Measurements from ENCODE around the gene GARRE1. TPM values are rescaled to one million over a fixed set of nuclear protein-coding genes. Genes with fewer than 3 reads are reported as not detected.
A peak's percentile ranks its signal among the peaks of the same experiment; 100 is the strongest.

Gene GARRE1
- total and polyA plus RNA-seq, 2 experiments from 2014 or later = 16.0 to 20.0 TPM

DNA sequence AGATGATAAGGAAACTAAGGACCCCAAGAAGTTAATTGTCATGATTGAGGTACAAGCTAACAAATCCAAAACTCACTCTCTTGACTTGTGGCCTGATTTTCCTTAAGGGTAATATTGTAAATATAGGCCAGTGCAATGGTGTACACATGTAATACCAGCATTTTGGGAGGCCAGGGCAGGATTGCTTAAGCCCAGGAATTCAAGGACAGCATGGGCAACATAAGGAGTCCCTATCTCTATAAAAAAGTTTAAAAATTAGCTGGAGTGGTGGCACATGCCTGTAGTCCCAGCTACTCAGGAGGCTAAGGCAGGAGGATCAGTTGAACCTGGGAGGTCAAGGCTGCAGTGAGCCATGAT lies 28.7 kb upstream of the GARRE1 start (continued):
- TF ChIP-seq ZNF331 (CRISPR knock-in tag; IDR thresholded peaks at IDR 0.05; ENCODE audit: low read depth) = no peak
- TF ChIP-seq, protein P1, sequence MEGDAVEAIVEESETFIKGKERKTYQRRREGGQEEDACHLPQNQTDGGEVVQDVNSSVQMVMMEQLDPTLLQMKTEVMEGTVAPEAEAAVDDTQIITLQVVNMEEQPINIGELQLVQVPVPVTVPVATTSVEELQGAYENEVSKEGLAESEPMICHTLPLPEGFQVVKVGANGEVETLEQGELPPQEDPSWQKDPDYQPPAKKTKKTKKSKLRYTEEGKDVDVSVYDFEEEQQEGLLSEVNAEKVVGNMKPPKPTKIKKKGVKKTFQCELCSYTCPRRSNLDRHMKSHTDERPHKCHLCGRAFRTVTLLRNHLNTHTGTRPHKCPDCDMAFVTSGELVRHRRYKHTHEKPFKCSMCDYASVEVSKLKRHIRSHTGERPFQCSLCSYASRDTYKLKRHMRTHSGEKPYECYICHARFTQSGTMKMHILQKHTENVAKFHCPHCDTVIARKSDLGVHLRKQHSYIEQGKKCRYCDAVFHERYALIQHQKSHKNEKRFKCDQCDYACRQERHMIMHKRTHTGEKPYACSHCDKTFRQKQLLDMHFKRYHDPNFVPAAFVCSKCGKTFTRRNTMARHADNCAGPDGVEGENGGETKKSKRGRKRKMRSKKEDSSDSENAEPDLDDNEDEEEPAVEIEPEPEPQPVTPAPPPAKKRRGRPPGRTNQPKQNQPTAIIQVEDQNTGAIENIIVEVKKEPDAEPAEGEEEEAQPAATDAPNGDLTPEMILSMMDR (conservative IDR thresholded peaks at IDR 0.05; ENCODE audit: low read depth in 2 of 2) = no peak
- TF ChIP-seq CREB1 (CRISPR knock-in tag; IDR thresholded peaks at IDR 0.05; ENCODE audit: low read depth) = no peak
- TF ChIP-seq EZH2phosphoT487 (IDR thresholded peaks at IDR 0.05; ENCODE audit: unreplicated experiment) = no peak
- TF ChIP-seq, protein P2, sequence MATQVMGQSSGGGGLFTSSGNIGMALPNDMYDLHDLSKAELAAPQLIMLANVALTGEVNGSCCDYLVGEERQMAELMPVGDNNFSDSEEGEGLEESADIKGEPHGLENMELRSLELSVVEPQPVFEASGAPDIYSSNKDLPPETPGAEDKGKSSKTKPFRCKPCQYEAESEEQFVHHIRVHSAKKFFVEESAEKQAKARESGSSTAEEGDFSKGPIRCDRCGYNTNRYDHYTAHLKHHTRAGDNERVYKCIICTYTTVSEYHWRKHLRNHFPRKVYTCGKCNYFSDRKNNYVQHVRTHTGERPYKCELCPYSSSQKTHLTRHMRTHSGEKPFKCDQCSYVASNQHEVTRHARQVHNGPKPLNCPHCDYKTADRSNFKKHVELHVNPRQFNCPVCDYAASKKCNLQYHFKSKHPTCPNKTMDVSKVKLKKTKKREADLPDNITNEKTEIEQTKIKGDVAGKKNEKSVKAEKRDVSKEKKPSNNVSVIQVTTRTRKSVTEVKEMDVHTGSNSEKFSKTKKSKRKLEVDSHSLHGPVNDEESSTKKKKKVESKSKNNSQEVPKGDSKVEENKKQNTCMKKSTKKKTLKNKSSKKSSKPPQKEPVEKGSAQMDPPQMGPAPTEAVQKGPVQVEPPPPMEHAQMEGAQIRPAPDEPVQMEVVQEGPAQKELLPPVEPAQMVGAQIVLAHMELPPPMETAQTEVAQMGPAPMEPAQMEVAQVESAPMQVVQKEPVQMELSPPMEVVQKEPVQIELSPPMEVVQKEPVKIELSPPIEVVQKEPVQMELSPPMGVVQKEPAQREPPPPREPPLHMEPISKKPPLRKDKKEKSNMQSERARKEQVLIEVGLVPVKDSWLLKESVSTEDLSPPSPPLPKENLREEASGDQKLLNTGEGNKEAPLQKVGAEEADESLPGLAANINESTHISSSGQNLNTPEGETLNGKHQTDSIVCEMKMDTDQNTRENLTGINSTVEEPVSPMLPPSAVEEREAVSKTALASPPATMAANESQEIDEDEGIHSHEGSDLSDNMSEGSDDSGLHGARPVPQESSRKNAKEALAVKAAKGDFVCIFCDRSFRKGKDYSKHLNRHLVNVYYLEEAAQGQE (IDR thresholded peaks at IDR 0.05; ENCODE audit: unreplicated experiment) = no peak
- TF ChIP-seq, protein P3, sequence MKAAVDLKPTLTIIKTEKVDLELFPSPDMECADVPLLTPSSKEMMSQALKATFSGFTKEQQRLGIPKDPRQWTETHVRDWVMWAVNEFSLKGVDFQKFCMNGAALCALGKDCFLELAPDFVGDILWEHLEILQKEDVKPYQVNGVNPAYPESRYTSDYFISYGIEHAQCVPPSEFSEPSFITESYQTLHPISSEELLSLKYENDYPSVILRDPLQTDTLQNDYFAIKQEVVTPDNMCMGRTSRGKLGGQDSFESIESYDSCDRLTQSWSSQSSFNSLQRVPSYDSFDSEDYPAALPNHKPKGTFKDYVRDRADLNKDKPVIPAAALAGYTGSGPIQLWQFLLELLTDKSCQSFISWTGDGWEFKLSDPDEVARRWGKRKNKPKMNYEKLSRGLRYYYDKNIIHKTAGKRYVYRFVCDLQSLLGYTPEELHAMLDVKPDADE (IDR thresholded peaks at IDR 0.05) = no peak
- TF ChIP-seq NANOG (IDR thresholded peaks at IDR 0.05; ENCODE audit: borderline replicate concordance) = no peak
- no peak for TF ChIP-seq POLR2AphosphoS5 (IDR thresholded peaks at IDR 0.05; ENCODE audit: low read depth)
- no peak for TF ChIP-seq ZNF114 (CRISPR knock-in tag; IDR thresholded peaks at IDR 0.05)

DNA sequence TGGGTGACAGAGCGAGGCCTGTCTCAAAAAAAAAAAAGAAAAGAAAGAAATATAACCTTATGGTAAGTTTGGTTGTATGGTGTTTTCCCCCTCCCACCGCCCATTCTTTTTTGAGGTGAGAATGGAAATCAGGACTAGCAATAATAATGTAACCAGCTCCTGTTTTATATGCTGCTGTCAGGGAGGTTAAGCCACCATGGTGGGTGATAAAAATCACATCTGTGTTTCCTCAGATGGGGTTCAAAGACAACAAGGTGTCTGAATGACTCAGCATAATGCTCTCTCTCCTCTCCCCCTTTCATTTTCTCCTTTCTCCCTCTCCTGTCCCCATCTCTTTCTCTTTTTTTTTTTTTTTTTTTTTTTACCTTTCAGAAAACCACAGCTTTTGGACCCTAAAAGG lies 28.3 kb upstream of the GARRE1 start:
- peaks cover 16% of the 10 kb centered on the region for H3K4me1 ChIP-seq (ENCODE audit: insufficient read depth)
- peaks cover 16% of the 10 kb centered on the region for H3F3A ChIP-seq (replicated peaks; ENCODE audit: low read depth)
- H3K4me2 ChIP-seq = no peak overlapping the region
- H3K36me3 ChIP-seq (ENCODE audit: insufficient read depth) = peaks cover 40% of the 10 kb centered on the region
- Mint-ChIP-seq H3K4me1 (peaks cover 35% of the 10 kb centered on the region), H3K9me3 (no peaks in the 10 kb centered on the region), H3K27ac (peak overlapping the region; percentile 95), H3K4me3 (no peak overlapping the region), H3K36me3 (ENCODE audit: low read depth) (peaks cover 83% of the 10 kb centered on the region), H3K27me3 (ENCODE audit: insufficient read depth, low read depth, poor library complexity) (no peaks in the 10 kb centered on the region)
- no peaks in the 10 kb centered on the region for H3K27me3 ChIP-seq (ENCODE audit: insufficient read depth)
- peak overlapping the region; percentile 78 for H3K27ac ChIP-seq (ENCODE audit: low read depth)
- DNase-seq (ENCODE audit: low spot score) (no peak), ATAC-seq (no peak)
- H3K9me2 ChIP-seq (ENCODE audit: insufficient read depth) = no peaks in the 10 kb centered on the region
- H4K20me1 ChIP-seq (replicated peaks; ENCODE audit: insufficient read depth) = no peaks in the 10 kb centered on the region; the same call in 1 of the 2 replicates
- H3K79me2 ChIP-seq (replicated peaks; ENCODE audit: insufficient read depth) = no peaks in the 10 kb centered on the region; the same call in none of the 2 replicates
- no peak overlapping the region for H2AFZ ChIP-seq
- no peak overlapping the region for H3K4me3 ChIP-seq
- TF ChIP-seq EZH2phosphoT487 (IDR thresholded peaks at IDR 0.05; ENCODE audit: unreplicated experiment) (no peak), ZNF114 (CRISPR knock-in tag; IDR thresholded peaks at IDR 0.05) (no peak), NANOG (IDR thresholded peaks at IDR 0.05; ENCODE audit: borderline replicate concordance) (no peak)
- TF ChIP-seq, protein P4, sequence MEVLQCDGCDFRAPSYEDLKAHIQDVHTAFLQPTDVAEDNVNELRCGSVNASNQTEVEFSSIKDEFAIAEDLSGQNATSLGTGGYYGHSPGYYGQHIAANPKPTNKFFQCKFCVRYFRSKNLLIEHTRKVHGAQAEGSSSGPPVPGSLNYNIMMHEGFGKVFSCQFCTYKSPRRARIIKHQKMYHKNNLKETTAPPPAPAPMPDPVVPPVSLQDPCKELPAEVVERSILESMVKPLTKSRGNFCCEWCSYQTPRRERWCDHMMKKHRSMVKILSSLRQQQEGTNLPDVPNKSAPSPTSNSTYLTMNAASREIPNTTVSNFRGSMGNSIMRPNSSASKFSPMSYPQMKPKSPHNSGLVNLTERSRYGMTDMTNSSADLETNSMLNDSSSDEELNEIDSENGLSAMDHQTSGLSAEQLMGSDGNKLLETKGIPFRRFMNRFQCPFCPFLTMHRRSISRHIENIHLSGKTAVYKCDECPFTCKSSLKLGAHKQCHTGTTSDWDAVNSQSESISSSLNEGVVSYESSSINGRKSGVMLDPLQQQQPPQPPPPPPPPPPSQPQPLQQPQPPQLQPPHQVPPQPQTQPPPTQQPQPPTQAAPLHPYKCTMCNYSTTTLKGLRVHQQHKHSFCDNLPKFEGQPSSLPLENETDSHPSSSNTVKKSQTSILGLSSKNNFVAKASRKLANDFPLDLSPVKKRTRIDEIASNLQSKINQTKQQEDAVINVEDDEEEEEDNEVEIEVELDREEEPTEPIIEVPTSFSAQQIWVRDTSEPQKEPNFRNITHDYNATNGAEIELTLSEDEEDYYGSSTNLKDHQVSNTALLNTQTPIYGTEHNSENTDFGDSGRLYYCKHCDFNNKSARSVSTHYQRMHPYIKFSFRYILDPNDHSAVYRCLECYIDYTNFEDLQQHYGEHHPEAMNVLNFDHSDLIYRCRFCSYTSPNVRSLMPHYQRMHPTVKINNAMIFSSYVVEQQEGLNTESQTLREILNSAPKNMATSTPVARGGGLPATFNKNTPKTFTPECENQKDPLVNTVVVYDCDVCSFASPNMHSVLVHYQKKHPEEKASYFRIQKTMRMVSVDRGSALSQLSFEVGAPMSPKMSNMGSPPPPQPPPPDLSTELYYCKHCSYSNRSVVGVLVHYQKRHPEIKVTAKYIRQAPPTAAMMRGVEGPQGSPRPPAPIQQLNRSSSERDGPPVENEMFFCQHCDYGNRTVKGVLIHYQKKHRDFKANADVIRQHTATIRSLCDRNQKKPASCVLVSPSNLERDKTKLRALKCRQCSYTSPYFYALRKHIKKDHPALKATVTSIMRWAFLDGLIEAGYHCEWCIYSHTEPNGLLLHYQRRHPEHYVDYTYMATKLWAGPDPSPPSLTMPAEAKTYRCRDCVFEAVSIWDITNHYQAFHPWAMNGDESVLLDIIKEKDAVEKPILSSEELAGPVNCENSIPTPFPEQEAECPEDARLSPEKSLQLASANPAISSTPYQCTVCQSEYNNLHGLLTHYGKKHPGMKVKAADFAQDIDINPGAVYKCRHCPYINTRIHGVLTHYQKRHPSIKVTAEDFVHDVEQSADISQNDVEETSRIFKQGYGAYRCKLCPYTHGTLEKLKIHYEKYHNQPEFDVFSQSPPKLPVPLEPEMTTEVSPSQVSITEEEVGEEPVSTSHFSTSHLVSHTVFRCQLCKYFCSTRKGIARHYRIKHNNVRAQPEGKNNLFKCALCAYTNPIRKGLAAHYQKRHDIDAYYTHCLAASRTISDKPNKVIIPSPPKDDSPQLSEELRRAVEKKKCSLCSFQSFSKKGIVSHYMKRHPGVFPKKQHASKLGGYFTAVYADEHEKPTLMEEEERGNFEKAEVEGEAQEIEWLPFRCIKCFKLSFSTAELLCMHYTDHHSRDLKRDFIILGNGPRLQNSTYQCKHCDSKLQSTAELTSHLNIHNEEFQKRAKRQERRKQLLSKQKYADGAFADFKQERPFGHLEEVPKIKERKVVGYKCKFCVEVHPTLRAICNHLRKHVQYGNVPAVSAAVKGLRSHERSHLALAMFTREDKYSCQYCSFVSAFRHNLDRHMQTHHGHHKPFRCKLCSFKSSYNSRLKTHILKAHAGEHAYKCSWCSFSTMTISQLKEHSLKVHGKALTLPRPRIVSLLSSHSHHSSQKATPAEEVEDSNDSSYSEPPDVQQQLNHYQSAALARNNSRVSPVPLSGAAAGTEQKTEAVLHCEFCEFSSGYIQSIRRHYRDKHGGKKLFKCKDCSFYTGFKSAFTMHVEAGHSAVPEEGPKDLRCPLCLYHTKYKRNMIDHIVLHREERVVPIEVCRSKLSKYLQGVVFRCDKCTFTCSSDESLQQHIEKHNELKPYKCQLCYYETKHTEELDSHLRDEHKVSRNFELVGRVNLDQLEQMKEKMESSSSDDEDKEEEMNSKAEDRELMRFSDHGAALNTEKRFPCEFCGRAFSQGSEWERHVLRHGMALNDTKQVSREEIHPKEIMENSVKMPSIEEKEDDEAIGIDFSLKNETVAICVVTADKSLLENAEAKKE (CRISPR knock-in tag; IDR thresholded peaks at IDR 0.05) = no peak
- TF ChIP-seq, protein P3 (IDR thresholded peaks at IDR 0.05) = no peak

All from GM23338 (cell line).